Neuronal stem cell (in vitro differentiated cells): Measurements from ENCODE around the gene CCL1. TPM values are rescaled to one million over a fixed set of nuclear protein-coding genes. Genes with fewer than 3 reads are reported as not detected.

ENCODE experiments used
- DNase-seq: peaks from one replicate; pipeline ENCODE4 v3.0.0-alpha.2; 2013; ENCODE audit warnings: low spot score
- H2AFZ ChIP-seq: one replicate; pipeline ENCODE4 v1.6.1; 2013; ENCODE audit warnings: mild to moderate bottlenecking, low read length, inconsistent platforms
- H2AK5ac ChIP-seq: 2 replicates; pipeline ENCODE4 v1.6.1; 2013; ENCODE audit warnings: low read depth, mild to moderate bottlenecking, inconsistent platforms, low read length, moderate library complexity, mixed read lengths
- H2BK120ac ChIP-seq: 2 replicates; pipeline ENCODE4 v1.6.1; 2013; ENCODE audit warnings: low read depth, mild to moderate bottlenecking, inconsistent platforms, low read length, moderate library complexity, mixed read lengths
- H2BK12ac ChIP-seq: one replicate; pipeline ENCODE4 v1.6.1; 2013; ENCODE audit warnings: low read length, inconsistent platforms
- H2BK15ac ChIP-seq: 2 replicates; pipeline ENCODE4 v1.6.1; 2013; ENCODE audit warnings: mild to moderate bottlenecking, low read length, inconsistent platforms, mixed read lengths
- H2BK5ac ChIP-seq: one replicate; pipeline ENCODE4 v1.6.1; 2013; ENCODE audit warnings: inconsistent platforms, mild to moderate bottlenecking, low read length, moderate library complexity
- H3K14ac ChIP-seq: one replicate; pipeline ENCODE4 v1.6.1; 2013; ENCODE audit warnings: low read length, inconsistent platforms
- H3K18ac ChIP-seq: 2 replicates; pipeline ENCODE4 v1.6.1; 2013; ENCODE audit warnings: low read length, inconsistent platforms
- H3K23ac ChIP-seq: 2 replicates; pipeline ENCODE4 v1.6.1; 2013; ENCODE audit warnings: low read depth, mild to moderate bottlenecking, mixed read lengths, low read length, inconsistent platforms; ENCODE audit not compliant: poor library complexity
- H3K27ac ChIP-seq: replicated peaks from 3 replicates; pipeline ENCODE4 v1.5.1; 2013; ENCODE audit warnings: low read length, inconsistent platforms
- H3K27me3 ChIP-seq, 3 experiments: 2 replicates each; pipeline ENCODE4 v1.6.1; 2013; ENCODE audit warnings: low read length in 3 of 3, mild to moderate bottlenecking in 2 of 3, inconsistent platforms in 1 of 3, low read depth in 1 of 3, mixed read lengths in 1 of 3, moderate library complexity in 1 of 3; ENCODE audit not compliant: control insufficient read depth in 3 of 3, insufficient read depth in 3 of 3
- H3K36me3 ChIP-seq, 2 donors: replicated peaks in 1 of 2; 2 replicates each; pipeline ENCODE4 v1.6.1; 2013; ENCODE audit warnings: low read length in 2 of 2; ENCODE audit not compliant: control insufficient read depth in 2 of 2, insufficient read depth in 2 of 2
- H3K4ac ChIP-seq: 2 replicates; pipeline ENCODE4 v1.6.1; 2013; ENCODE audit warnings: inconsistent platforms, mild to moderate bottlenecking, low read length, moderate library complexity
- H3K4me1 ChIP-seq, 2 donors: 1 replicate in 1 of 2; 2 replicates in 1 of 2; pipeline ENCODE4 v1.6.1; 2013; ENCODE audit warnings: low read length in 2 of 2, low read depth in 1 of 2; ENCODE audit not compliant: control insufficient read depth in 2 of 2, insufficient read depth in 1 of 2
- H3K4me2 ChIP-seq: one replicate; pipeline ENCODE4 v1.6.1; 2013; ENCODE audit warnings: mild to moderate bottlenecking, low read length, inconsistent platforms; ENCODE audit not compliant: insufficient read depth, poor library complexity, severe bottlenecking
- H3K4me3 ChIP-seq, 2 donors: 2 replicates each; pipeline ENCODE4 v1.5.1; 2013; ENCODE audit warnings: low read length in 2 of 2, mild to moderate bottlenecking in 2 of 2, inconsistent platforms in 1 of 2, moderate library complexity in 1 of 2
- H3K79me1 ChIP-seq: one replicate; pipeline ENCODE4 v1.6.1; 2013; ENCODE audit warnings: low read depth, mild to moderate bottlenecking, inconsistent platforms, low read length, moderate library complexity
- H3K9ac ChIP-seq: one replicate; pipeline ENCODE4 v1.6.1; 2013; ENCODE audit warnings: mild to moderate bottlenecking, low read depth, low read length, inconsistent platforms; ENCODE audit not compliant: poor library complexity
- H3K9me3 ChIP-seq, 2 donors: replicated peaks in 1 of 2; 2 replicates each; pipeline versions ENCODE3 to v1.6.1; 2013; ENCODE audit warnings: low read length in 2 of 2, mild to moderate bottlenecking in 2 of 2, inconsistent platforms in 1 of 2, low read depth in 1 of 2, mixed read lengths in 1 of 2, moderate library complexity in 1 of 2; ENCODE audit not compliant: control insufficient read depth in 2 of 2, insufficient read depth in 1 of 2
- H4K8ac ChIP-seq: one replicate; pipeline ENCODE4 v1.6.1; 2013; ENCODE audit warnings: low read depth, mild to moderate bottlenecking, inconsistent platforms, low read length, moderate library complexity
- H4K91ac ChIP-seq: one replicate; pipeline ENCODE4 v1.6.1; 2013; ENCODE audit warnings: low read length, low read depth, mild to moderate bottlenecking, inconsistent platforms; ENCODE audit not compliant: poor library complexity
- WGBS, 2 donors: extraction: QIAGEN DNeasy Blood & Tissue Kit; methylation state at CpG; one replicate each; pipeline ENCODE4 v1.1.7; 2013; ENCODE audit warnings: missing lambda C conversion rate in 2 of 2, mixed read lengths in 1 of 2; ENCODE audit not compliant: insufficient read length in 2 of 2, insufficient replicate concordance in 1 of 2; ENCODE audit errors: extremely low coverage in 2 of 2; 5-methylcytosine and 5-hydroxymethylcytosine counted together
- polyA plus RNA-seq, 2 experiments: library from polyadenylated mRNA; stranded (reverse); fragments of 200-250 nt; gene quantifications; one replicate each; pipeline ENCODE4 v1.2.3, GENCODE V29; 2013

Gene CCL1, protein sequence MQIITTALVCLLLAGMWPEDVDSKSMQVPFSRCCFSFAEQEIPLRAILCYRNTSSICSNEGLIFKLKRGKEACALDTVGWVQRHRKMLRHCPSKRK
- not detected for polyA plus RNA-seq (2013, experiment 1 of 2)
- polyA plus RNA-seq (2013, experiment 2 of 2) = not detected

DNA sequence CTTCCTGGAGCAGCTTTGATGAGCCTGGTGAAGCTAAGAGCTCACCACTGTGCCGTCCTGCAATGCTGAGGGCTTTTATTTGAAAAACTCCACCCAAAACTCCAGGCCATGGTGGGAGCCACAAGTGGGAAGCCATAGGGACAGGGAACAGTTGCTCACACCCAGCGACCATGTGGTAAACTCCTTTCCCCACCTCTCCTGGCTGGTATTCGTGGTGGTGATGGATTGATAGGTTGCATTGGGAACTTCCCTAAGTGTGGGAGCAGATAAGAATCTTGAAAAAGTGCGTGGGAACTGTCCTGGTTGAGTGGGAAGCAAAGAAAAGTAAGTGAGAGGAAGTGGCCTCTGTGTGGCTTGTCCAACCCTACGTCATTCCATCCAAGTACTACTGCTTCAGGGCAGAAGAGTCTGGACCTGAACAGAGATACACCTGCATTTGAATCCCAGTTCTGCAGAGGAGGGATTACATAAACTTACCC, at the start of gene CCL1:
CCL1 (minus strand) TSS at position 51 of the 479 bp plus-strand sequence. CDS start 72 bp downstream, outside the sequence.
- no peak within 1 kb of the TSS for H4K8ac ChIP-seq
- no peak within 1 kb of the TSS for H2BK5ac ChIP-seq
- H2BK120ac ChIP-seq = no peak within 1 kb of the TSS
- no peak for DNase-seq
- no peaks in the 10 kb centered on the region for H3K79me1 ChIP-seq
- peak within 1 kb of the TSS; percentile 7 for H2AK5ac ChIP-seq
- no peak within 1 kb of the TSS for H2BK15ac ChIP-seq
- no peak within 1 kb of the TSS for H3K4me3 ChIP-seq
- H2AFZ ChIP-seq = no peak within 1 kb of the TSS
- H3K4ac ChIP-seq = no peak within 1 kb of the TSS
- no peak within 1 kb of the TSS for H3K27ac ChIP-seq
- H2BK12ac ChIP-seq = no peak within 1 kb of the TSS
- WGBS, 2 donors = no CpG with 5 or more reads among the region's 5 CpGs
- H3K9me3 ChIP-seq = no peaks in the 10 kb centered on the region
- H3K4me2 ChIP-seq = no peak within 1 kb of the TSS
- H3K27me3 ChIP-seq = no peaks in the 10 kb centered on the region
- H3K18ac ChIP-seq = no peak within 1 kb of the TSS
- no peaks in the 10 kb centered on the region for H3K36me3 ChIP-seq
- no peak within 1 kb of the TSS for H4K91ac ChIP-seq
- H3K4me1 ChIP-seq = no peaks in the 10 kb centered on the region
- H3K9ac ChIP-seq = no peak within 1 kb of the TSS
- H3K23ac ChIP-seq = peak within 1 kb of the TSS; percentile 25
- no peak within 1 kb of the TSS for H3K14ac ChIP-seq

DNA sequence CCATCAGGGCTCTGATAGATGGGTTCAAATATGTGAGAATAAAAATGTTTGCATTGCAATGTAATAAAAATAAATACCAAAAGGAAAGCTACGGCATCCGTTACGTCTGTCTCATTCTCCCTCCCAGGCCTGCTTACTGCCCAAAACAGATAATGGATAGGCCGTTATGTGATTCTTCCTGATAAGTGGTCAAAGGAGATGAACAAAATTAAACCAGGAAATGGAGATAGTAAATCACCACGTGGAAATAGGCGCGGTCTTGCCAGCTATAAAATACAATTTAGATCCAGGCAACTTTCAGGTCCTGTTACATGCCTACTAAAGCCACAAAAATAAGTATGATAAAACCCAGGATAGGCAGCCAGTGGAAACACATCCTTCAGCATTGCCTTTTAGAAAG, 49.5 kb upstream of the CCL1 start:
- no peak overlapping the region for H2AFZ ChIP-seq
- H3K27me3 ChIP-seq = peaks cover 0 to 2% (median 0%) of the 10 kb centered on the region in 3 experiments
- H3K36me3 ChIP-seq = no peaks in the 10 kb centered on the region
- no peak overlapping the region for H3K4me3 ChIP-seq
- no peak overlapping the region for H2BK15ac ChIP-seq
- H3K4me2 ChIP-seq = no peak overlapping the region
- H3K9ac ChIP-seq = no peak overlapping the region
- H3K9me3 ChIP-seq = no peaks in the 10 kb centered on the region
- H3K4ac ChIP-seq = no peak overlapping the region
- H2BK120ac ChIP-seq = no peak overlapping the region
- no peak overlapping the region for H2AK5ac ChIP-seq
- H3K4me1 ChIP-seq = no peaks in the 10 kb centered on the region
- H2BK12ac ChIP-seq = no peak overlapping the region
- H3K79me1 ChIP-seq = no peaks in the 10 kb centered on the region
- no peak overlapping the region for H3K23ac ChIP-seq
- no peak overlapping the region for H2BK5ac ChIP-seq
- H3K18ac ChIP-seq = no peak overlapping the region
- no CpG with 5 or more reads among the region's 7 CpGs for WGBS, 2 donors
- H4K8ac ChIP-seq = no peak overlapping the region
- DNase-seq = no peak
- no peak overlapping the region for H4K91ac ChIP-seq
- H3K27ac ChIP-seq = no peak overlapping the region
- H3K14ac ChIP-seq = no peak overlapping the region

DNA sequence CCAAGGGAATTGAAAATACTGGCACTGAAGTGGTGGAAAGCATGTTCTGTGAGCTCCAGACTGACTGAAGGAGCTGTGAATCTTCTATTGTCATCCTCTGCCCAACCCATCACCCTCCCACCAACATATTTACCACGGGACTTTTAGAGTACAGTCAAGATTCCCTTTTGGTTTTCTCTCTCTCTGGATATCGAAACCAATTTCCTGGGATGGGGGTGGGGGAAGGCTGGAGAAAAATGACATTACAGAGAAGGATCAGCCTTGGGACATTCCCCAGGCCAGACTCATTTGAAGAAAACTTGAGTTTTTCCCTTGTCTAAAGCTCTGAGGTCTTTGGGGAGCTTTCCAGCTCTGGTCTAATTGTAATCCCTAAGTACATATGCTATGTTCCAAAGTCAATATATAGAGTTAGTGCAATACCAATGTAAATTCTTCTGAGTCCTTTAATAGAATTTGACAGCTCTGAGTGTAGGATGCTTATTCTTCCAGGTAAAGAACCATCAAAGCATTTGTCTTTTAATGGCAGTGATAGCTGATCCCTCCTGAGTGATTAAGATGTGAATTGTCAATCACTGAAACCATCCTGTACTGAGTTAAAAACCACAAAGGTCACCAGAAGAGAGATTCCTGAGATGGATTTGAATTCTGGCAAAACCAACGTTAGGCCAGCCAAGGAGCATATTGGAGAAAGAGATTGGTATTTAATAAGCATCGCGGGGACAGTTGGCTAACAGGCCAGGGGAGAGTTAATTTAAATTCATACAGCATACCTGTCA, 48.8 kb upstream of the CCL1 start:
- Histone ChIP-seq H3K4ac (no peak overlapping the region), H3K4me3 (no peak overlapping the region), H3K9me3 (no peaks in the 10 kb centered on the region), H3K23ac (no peak overlapping the region), H2BK5ac (no peak overlapping the region), H2AFZ (no peak overlapping the region), H2BK15ac (no peak overlapping the region), H3K18ac (no peak overlapping the region), H3K4me2 (no peak overlapping the region), H4K8ac (no peak overlapping the region), H2AK5ac (no peak overlapping the region), H3K4me1 (no peaks in the 10 kb centered on the region), H3K14ac (no peak overlapping the region), H3K27me3 (no peaks in the 10 kb centered on the region), H3K9ac (no peak overlapping the region), H4K91ac (no peak overlapping the region), H2BK120ac (no peak overlapping the region), H3K79me1 (no peaks in the 10 kb centered on the region), H3K27ac (no peak overlapping the region), H3K36me3 (no peaks in the 10 kb centered on the region), H2BK12ac (no peak overlapping the region)
- DNase-seq = no peak
- WGBS, 2 donors = no CpG with 5 or more reads among the region's 5 CpGs

DNA sequence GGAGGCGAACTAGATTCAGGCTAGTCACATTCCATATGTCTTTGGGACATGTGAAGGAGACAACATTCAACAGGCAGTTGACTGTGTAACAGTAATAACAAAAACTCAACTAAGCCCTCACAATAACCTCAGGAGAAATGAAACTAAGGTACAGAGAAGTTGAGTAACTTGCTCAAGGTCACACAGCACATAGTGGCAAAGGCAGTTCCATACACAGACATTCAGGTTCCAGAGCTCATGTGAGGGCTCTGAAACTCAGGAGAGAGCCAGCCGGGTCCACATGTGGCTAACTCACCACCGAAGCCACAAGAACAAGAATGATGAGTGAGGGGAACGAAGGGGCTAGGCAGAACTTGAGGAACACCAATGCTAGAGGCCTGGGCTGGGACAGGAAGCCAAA, 46.3 kb upstream of the CCL1 start:
- Histone ChIP-seq H2BK5ac (no peak overlapping the region), H2BK120ac (no peak overlapping the region), H3K4me2 (no peak overlapping the region), H3K79me1 (no peaks in the 10 kb centered on the region), H2AFZ (no peak overlapping the region), H4K91ac (no peak overlapping the region), H2AK5ac (no peak overlapping the region), H3K4me3 (no peak overlapping the region), H3K36me3 (no peaks in the 10 kb centered on the region), H2BK15ac (no peak overlapping the region), H3K27ac (no peak overlapping the region), H3K18ac (no peak overlapping the region), H3K14ac (no peak overlapping the region), H3K4me1 (no peaks in the 10 kb centered on the region), H4K8ac (no peak overlapping the region), H3K23ac (peak overlapping the region; percentile 4), H3K27me3 (no peaks in the 10 kb centered on the region), H3K4ac (no peak overlapping the region), H3K9me3 (no peaks in the 10 kb centered on the region), H3K9ac (no peak overlapping the region), H2BK12ac (no peak overlapping the region)
- no peak for DNase-seq
- no CpG with 5 or more reads among the region's 4 CpGs for WGBS, 2 donors
